Measurements from ENCODE around the gene MAPK8. TPM values are rescaled to one million over a fixed set of nuclear protein-coding genes. Genes with fewer than 3 reads are reported as not detected.

Gene MAPK8
- total and polyA plus RNA-seq, 4 donors = 75.8 to 107 (median 88.7) TPM

GRCh38 chr10:48302515-48303476, 3.7 kb upstream of the MAPK8 start:
- Histone ChIP-seq H3K9me3 (ENCODE audit: control insufficient read depth, insufficient read depth, low read length) (no peaks in the 10 kb centered on the region), H3K4me1 (ENCODE audit: control insufficient read depth, insufficient read depth, low read length) (peaks cover 12% of the 10 kb centered on the region), H3K36me3 (ENCODE audit: control insufficient read depth, insufficient read depth, low read length) (no peaks in the 10 kb centered on the region), H3K4me3 (ENCODE audit: low read depth, low read length) (no peak overlapping the region), H3K27ac (ENCODE audit: low read depth, low read length) (no peak overlapping the region), H3K27me3 (ENCODE audit: control insufficient read depth, insufficient read depth, low read length) (no peaks in the 10 kb centered on the region)
- 92% methylated on average over 6 of the region's 8 CpGs for WGBS (ENCODE audit: insufficient coverage)
- no peak for DNase-seq (ENCODE audit: low read depth in 4 of 6, low spot score in 6 of 6)

GRCh38 chr10:48305905-48306264, 592 bp upstream of the MAPK8 start:
- Histone ChIP-seq H3K27me3 (ENCODE audit: control insufficient read depth, insufficient read depth, low read length) (no peaks in the 10 kb centered on the region), H3K9me3 (ENCODE audit: control insufficient read depth, insufficient read depth, low read length) (no peaks in the 10 kb centered on the region), H3K4me1 (ENCODE audit: control insufficient read depth, insufficient read depth, low read length) (peaks cover 4% of the 10 kb centered on the region), H3K4me3 (ENCODE audit: low read depth, low read length) (peak overlapping the region; percentile 57), H3K36me3 (ENCODE audit: control insufficient read depth, insufficient read depth, low read length) (no peaks in the 10 kb centered on the region), H3K27ac (ENCODE audit: low read depth, low read length) (peak overlapping the region; percentile 75)
- DNase-seq (ENCODE audit: low read depth in 4 of 6, low spot score in 6 of 6) = no peak
- 39% methylated on average over 5 of the region's 9 CpGs for WGBS (ENCODE audit: insufficient coverage)

GRCh38 chr10:48306870-48307710, 613 bp downstream of the MAPK8 start:
- Histone ChIP-seq H3K27ac (ENCODE audit: low read depth, low read length) (peak overlapping the region; percentile 42), H3K4me1 (ENCODE audit: control insufficient read depth, insufficient read depth, low read length) (peaks cover 4% of the 10 kb centered on the region), H3K36me3 (ENCODE audit: control insufficient read depth, insufficient read depth, low read length) (no peaks in the 10 kb centered on the region), H3K4me3 (ENCODE audit: low read depth, low read length) (peak overlapping the region; percentile 70), H3K27me3 (ENCODE audit: control insufficient read depth, insufficient read depth, low read length) (no peaks in the 10 kb centered on the region), H3K9me3 (ENCODE audit: control insufficient read depth, insufficient read depth, low read length) (no peaks in the 10 kb centered on the region)
- peak in 4 of 6 donors; percentile 28 to 88 (median 66) for DNase-seq (ENCODE audit: low read depth in 4 of 6, low spot score in 6 of 6)
- WGBS (ENCODE audit: insufficient coverage) = under 1% methylated on average over 70 of the region's 70 CpGs

GRCh38 chr10:48307711-48308018, 1.2 kb downstream of the MAPK8 start:
- H3K9me3 ChIP-seq (ENCODE audit: control insufficient read depth, insufficient read depth, low read length) = no peaks in the 10 kb centered on the region
- peaks cover 4% of the 10 kb centered on the region for H3K4me1 ChIP-seq (ENCODE audit: control insufficient read depth, insufficient read depth, low read length)
- no peaks in the 10 kb centered on the region for H3K36me3 ChIP-seq (ENCODE audit: control insufficient read depth, insufficient read depth, low read length)
- H3K27me3 ChIP-seq (ENCODE audit: control insufficient read depth, insufficient read depth, low read length) = no peaks in the 10 kb centered on the region
- H3K4me3 ChIP-seq (ENCODE audit: low read depth, low read length) = peak overlapping the region; percentile 70
- no CpG with 5 or more reads among the region's 3 CpGs for WGBS (ENCODE audit: insufficient coverage)
- no peak overlapping the region for H3K27ac ChIP-seq (ENCODE audit: low read depth, low read length)
- DNase-seq (ENCODE audit: low read depth in 4 of 6, low spot score in 6 of 6) = no peak

- no peaks in the 10 kb centered on the region for H3K36me3 ChIP-seq (ENCODE audit: control insufficient read depth, insufficient read depth, low read length)
- DNase-seq (ENCODE audit: low read depth in 4 of 6, low spot score in 6 of 6) = peak in 1 of 6 donors; percentile 48
- H3K27ac ChIP-seq (ENCODE audit: low read depth, low read length) = no peak overlapping the region
- 100% methylated on average over 1 of the region's 2 CpGs for WGBS (ENCODE audit: insufficient coverage)
- peaks cover 4% of the 10 kb centered on the region for H3K4me1 ChIP-seq (ENCODE audit: control insufficient read depth, insufficient read depth, low read length)
- H3K4me3 ChIP-seq (ENCODE audit: low read depth, low read length) = no peak overlapping the region
- H3K27me3 ChIP-seq (ENCODE audit: control insufficient read depth, insufficient read depth, low read length) = no peaks in the 10 kb centered on the region
- no peaks in the 10 kb centered on the region for H3K9me3 ChIP-seq (ENCODE audit: control insufficient read depth, insufficient read depth, low read length)
Measured at GRCh38 chr10:48309711-48310226, 3.3 kb downstream of the MAPK8 start.

- no peaks in the 10 kb centered on the region for H3K9me3 ChIP-seq (ENCODE audit: control insufficient read depth, insufficient read depth, low read length)
- no peak overlapping the region for H3K4me3 ChIP-seq (ENCODE audit: low read depth, low read length)
- no peak for DNase-seq (ENCODE audit: low read depth in 4 of 6, low spot score in 6 of 6)
- H3K36me3 ChIP-seq (ENCODE audit: control insufficient read depth, insufficient read depth, low read length) = no peaks in the 10 kb centered on the region
- no peak overlapping the region for H3K27ac ChIP-seq (ENCODE audit: low read depth, low read length)
- H3K4me1 ChIP-seq (ENCODE audit: control insufficient read depth, insufficient read depth, low read length) = no peaks in the 10 kb centered on the region
- H3K27me3 ChIP-seq (ENCODE audit: control insufficient read depth, insufficient read depth, low read length) = no peaks in the 10 kb centered on the region
- WGBS (ENCODE audit: insufficient coverage) = no CpG with 5 or more reads among the region's 2 CpGs
Measured at GRCh38 chr10:48314107-48314506, 7.6 kb downstream of the MAPK8 start.

- Histone ChIP-seq H3K27me3 (ENCODE audit: control insufficient read depth, insufficient read depth, low read length) (no peaks in the 10 kb centered on the region), H3K36me3 (ENCODE audit: control insufficient read depth, insufficient read depth, low read length) (peaks cover 4% of the 10 kb centered on the region), H3K9me3 (ENCODE audit: control insufficient read depth, insufficient read depth, low read length) (no peaks in the 10 kb centered on the region), H3K27ac (ENCODE audit: low read depth, low read length) (no peak overlapping the region), H3K4me3 (ENCODE audit: low read depth, low read length) (no peak overlapping the region), H3K4me1 (ENCODE audit: control insufficient read depth, insufficient read depth, low read length) (no peaks in the 10 kb centered on the region)
- 95% methylated on average over 4 of the region's 4 CpGs for WGBS (ENCODE audit: insufficient coverage)
- DNase-seq (ENCODE audit: low read depth in 4 of 6, low spot score in 6 of 6) = no peak
Measured at GRCh38 chr10:48316236-48316635, 9.8 kb downstream of the MAPK8 start.

- no peaks in the 10 kb centered on the region for H3K27me3 ChIP-seq (ENCODE audit: control insufficient read depth, insufficient read depth, low read length)
- DNase-seq (ENCODE audit: low read depth in 4 of 6, low spot score in 6 of 6) = no peak
- 79% methylated on average over 7 of the region's 8 CpGs for WGBS (ENCODE audit: insufficient coverage)
- H3K36me3 ChIP-seq (ENCODE audit: control insufficient read depth, insufficient read depth, low read length) = peaks cover 4% of the 10 kb centered on the region
- H3K4me1 ChIP-seq (ENCODE audit: control insufficient read depth, insufficient read depth, low read length) = no peaks in the 10 kb centered on the region
- H3K9me3 ChIP-seq (ENCODE audit: control insufficient read depth, insufficient read depth, low read length) = no peaks in the 10 kb centered on the region
- no peak overlapping the region for H3K4me3 ChIP-seq (ENCODE audit: low read depth, low read length)
- no peak overlapping the region for H3K27ac ChIP-seq (ENCODE audit: low read depth, low read length)
Measured at GRCh38 chr10:48317321-48317990, 11.0 kb downstream of the MAPK8 start.

- WGBS (ENCODE audit: insufficient coverage) = no CpG with 5 or more reads among the region's 3 CpGs
- Histone ChIP-seq H3K4me3 (ENCODE audit: low read depth, low read length) (no peak overlapping the region), H3K27me3 (ENCODE audit: control insufficient read depth, insufficient read depth, low read length) (no peaks in the 10 kb centered on the region), H3K36me3 (ENCODE audit: control insufficient read depth, insufficient read depth, low read length) (peaks cover 4% of the 10 kb centered on the region), H3K4me1 (ENCODE audit: control insufficient read depth, insufficient read depth, low read length) (no peaks in the 10 kb centered on the region), H3K27ac (ENCODE audit: low read depth, low read length) (no peak overlapping the region), H3K9me3 (ENCODE audit: control insufficient read depth, insufficient read depth, low read length) (peaks cover 4% of the 10 kb centered on the region)
- no peak for DNase-seq (ENCODE audit: low read depth in 4 of 6, low spot score in 6 of 6)
Measured at GRCh38 chr10:48322017-48322416, 15.5 kb downstream of the MAPK8 start.
